KMS-11 (cell line): ENCODE data around the gene TMEM247.

ENCODE experiments used
- H2AFZ ChIP-seq: fragments of 200-600 bp; sonication (generic); 2 replicates; pipeline ENCODE4 v1.6.1; 2016; ENCODE audit warnings: antibody characterized with exemption, mixed run types, low read depth
- H3K27ac ChIP-seq: fragments of 200-600 bp; sonication (generic); 2 replicates; pipeline ENCODE4 v1.6.1; 2016; ENCODE audit warnings: mild to moderate bottlenecking, mixed run types
- H3K27me3 ChIP-seq: fragments of 200-600 bp; sonication (generic); 2 replicates; pipeline ENCODE4 v1.6.1; 2017; ENCODE audit warnings: mild to moderate bottlenecking, low read depth, mixed run types, moderate library complexity; ENCODE audit not compliant: insufficient read depth
- H3K36me3 ChIP-seq: fragments of 200-600 bp; sonication (generic); 2 replicates; pipeline ENCODE4 v1.6.1; 2017; ENCODE audit warnings: mild to moderate bottlenecking, mixed run types; ENCODE audit not compliant: insufficient read depth
- H3K4me1 ChIP-seq: fragments of 200-600 bp; sonication (generic); 2 replicates; pipeline ENCODE4 v1.6.1; 2016; ENCODE audit warnings: mild to moderate bottlenecking, low read depth, mixed run types; ENCODE audit not compliant: poor library complexity, severe bottlenecking
- H3K4me2 ChIP-seq: fragments of 200-600 bp; sonication (generic); 2 replicates; pipeline ENCODE4 v1.7.0; 2016; ENCODE audit warnings: mild to moderate bottlenecking, mixed run types
- H3K4me3 ChIP-seq: fragments of 200-600 bp; sonication (generic); IDR thresholded peaks from 2 replicates; pipeline ENCODE4 v1.6.1; 2017; ENCODE audit warnings: low read depth, low read length, mixed read lengths; ENCODE audit not compliant: insufficient read depth
- H3K79me2 ChIP-seq: fragments of 200-600 bp; sonication (generic); 2 replicates; pipeline ENCODE4 v1.6.1; 2016; ENCODE audit warnings: low read depth, mixed run types; ENCODE audit not compliant: insufficient read depth
- H3K9ac ChIP-seq: fragments of 200-600 bp; sonication (generic); 2 replicates; pipeline ENCODE4 v1.6.1; 2016; ENCODE audit warnings: mild to moderate bottlenecking, mixed run types
- H4K20me1 ChIP-seq: fragments of 200-600 bp; sonication (generic); 2 replicates; pipeline ENCODE4 v1.6.1; 2016; ENCODE audit warnings: mild to moderate bottlenecking, mixed run types; ENCODE audit not compliant: insufficient read depth
- CTCF ChIP-seq: fragments of 200-600 bp; sonication (generic); conservative IDR thresholded peaks from 2 replicates; pipeline ENCODE4 v1.6.1; 2017; ENCODE audit warnings: low read depth, mild to moderate bottlenecking, antibody characterized with exemption, low read length, moderate library complexity, mixed read lengths

Gene TMEM247

GRCh38 chr2:46479265-46479664 lies at the start of gene TMEM247:
TSS of gene TMEM247 (plus strand) at chr2:46479565.
- H3K4me1 ChIP-seq, result no peaks in the 10 kb centered on the region
- no peaks in the 10 kb centered on the region for H3K79me2 ChIP-seq
- no peaks in the 10 kb centered on the region for H3K36me3 ChIP-seq
- no peak within 1 kb of the TSS for H2AFZ ChIP-seq
- no peak for TF ChIP-seq CTCF
- no peak within 1 kb of the TSS for H3K27ac ChIP-seq
- H3K9ac ChIP-seq, result no peak within 1 kb of the TSS
- no peaks in the 10 kb centered on the region for H4K20me1 ChIP-seq
- no peak within 1 kb of the TSS for H3K4me3 ChIP-seq
- H3K4me2 ChIP-seq, result no peak within 1 kb of the TSS
- no peaks in the 10 kb centered on the region for H3K27me3 ChIP-seq

- no peaks in the 10 kb centered on the region for H3K4me1 ChIP-seq
- no peaks in the 10 kb centered on the region for H3K36me3 ChIP-seq
- H4K20me1 ChIP-seq, result no peaks in the 10 kb centered on the region
- no peak overlapping the region for H3K4me3 ChIP-seq
- no peak overlapping the region for H3K9ac ChIP-seq
- H3K79me2 ChIP-seq, result no peaks in the 10 kb centered on the region
- H2AFZ ChIP-seq, result no peak overlapping the region
- no peaks in the 10 kb centered on the region for H3K27me3 ChIP-seq
- H3K27ac ChIP-seq, result no peak overlapping the region
- H3K4me2 ChIP-seq, result no peak overlapping the region
- TF ChIP-seq CTCF, result no peak
Observed at GRCh38 chr2:46430413-46430812, 49.0 kb upstream of the TMEM247 start.

GRCh38 chr2:46430992-46431391 lies 48.4 kb upstream of the TMEM247 start:
- Histone ChIP-seq H3K36me3 (no peaks in the 10 kb centered on the region), H3K27ac (no peak overlapping the region), H3K79me2 (no peaks in the 10 kb centered on the region), H3K4me1 (no peaks in the 10 kb centered on the region), H3K27me3 (no peaks in the 10 kb centered on the region), H4K20me1 (no peaks in the 10 kb centered on the region), H3K9ac (no peak overlapping the region), H3K4me3 (no peak overlapping the region), H3K4me2 (no peak overlapping the region), H2AFZ (no peak overlapping the region)
- no peak for TF ChIP-seq CTCF

- H2AFZ ChIP-seq, result no peak overlapping the region
Observed at GRCh38 chr2:46431481-46432235, 47.7 kb upstream of the TMEM247 start.

More at GRCh38 chr2:46431481-46432235, 47.7 kb upstream of the TMEM247 start:
- Histone ChIP-seq H3K4me2 (no peak overlapping the region), H3K27ac (no peak overlapping the region), H3K4me3 (no peak overlapping the region), H3K27me3 (no peaks in the 10 kb centered on the region), H3K79me2 (no peaks in the 10 kb centered on the region), H3K36me3 (no peaks in the 10 kb centered on the region), H3K9ac (no peak overlapping the region), H4K20me1 (no peaks in the 10 kb centered on the region), H3K4me1 (no peaks in the 10 kb centered on the region)
- TF ChIP-seq CTCF, result no peak
